NOMO-1 (cell line): ENCODE data around the gene SAMD8.
A peak's percentile ranks its signal among the peaks of the same experiment; 100 is the strongest.
"Not testable (repeated sequence)": the region's sequence is repeated elsewhere in the genome, so short reads cannot be mapped to it uniquely, and the experiment has no call there.

Source experiments
- DNase-seq, 2 experiments: peaks; one replicate each; lab custom pipeline; 2025; ENCODE audit not compliant: unreplicated experiment in 2 of 2; lab: John Stamatoyannopoulos, UW

SAMD8 gene

DNA sequence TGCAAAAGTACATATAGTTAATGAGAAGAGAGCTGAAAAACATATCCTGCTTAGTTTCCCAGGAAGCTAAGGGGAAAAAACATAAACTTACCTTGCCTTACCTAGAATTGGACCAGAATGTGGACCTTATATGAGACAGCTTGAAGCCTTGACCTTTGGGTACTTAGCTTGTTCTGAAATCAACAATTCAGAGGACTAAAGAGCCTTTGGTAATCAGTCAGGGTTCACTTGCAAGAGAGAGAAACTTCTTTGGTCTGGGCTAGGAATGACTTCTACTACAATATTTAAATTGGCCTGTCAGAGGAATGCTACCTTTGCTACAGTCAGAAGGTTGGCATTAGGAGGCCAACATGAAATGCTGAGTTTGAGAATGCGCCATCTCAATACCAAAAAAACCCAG is 24.9 kb downstream of the SAMD8 start:
- DNase-seq = no peak

DNA sequence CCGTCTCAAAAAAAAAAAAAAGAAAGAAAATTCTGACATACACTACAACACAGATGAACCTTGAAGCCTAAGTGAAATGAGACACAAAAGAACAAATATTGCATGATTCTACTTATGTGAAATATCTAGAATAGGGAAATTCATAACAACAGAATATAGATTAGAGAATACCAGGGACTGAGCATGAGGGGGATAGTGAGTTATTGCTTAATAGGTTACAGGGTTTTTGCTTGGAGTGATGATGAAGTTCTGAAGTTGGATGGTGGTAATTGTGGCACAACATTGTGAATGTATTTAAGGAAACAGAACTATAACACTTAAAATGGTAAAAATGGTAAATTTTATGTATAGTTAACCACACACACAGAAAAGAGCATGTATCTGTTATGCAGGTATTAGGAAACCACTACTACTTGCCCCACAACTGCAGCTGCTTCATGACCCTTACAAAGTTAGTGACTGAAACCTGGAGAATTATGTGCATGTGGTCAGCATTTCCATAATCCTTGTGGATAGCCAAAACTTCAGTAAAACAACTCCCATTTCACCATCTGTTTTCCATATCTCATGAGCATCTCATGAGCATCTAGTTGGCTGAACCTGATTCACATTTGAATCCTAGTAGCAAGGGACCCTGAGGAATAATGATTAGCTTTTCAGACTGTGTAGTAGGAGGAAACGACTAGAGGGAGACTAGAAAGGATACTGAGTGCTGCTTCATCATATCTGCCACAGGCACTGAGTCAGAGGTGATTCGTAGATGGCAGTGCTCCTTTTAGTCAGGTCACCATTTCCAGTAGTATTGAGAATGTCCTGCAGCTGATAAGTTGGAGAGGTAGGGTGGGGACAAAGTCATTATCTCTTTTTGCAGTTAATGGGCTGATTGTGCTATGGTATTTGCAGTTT is 26.3 kb downstream of the SAMD8 start:
- peak in 1 of 2 experiments; percentile 27 for DNase-seq

DNA sequence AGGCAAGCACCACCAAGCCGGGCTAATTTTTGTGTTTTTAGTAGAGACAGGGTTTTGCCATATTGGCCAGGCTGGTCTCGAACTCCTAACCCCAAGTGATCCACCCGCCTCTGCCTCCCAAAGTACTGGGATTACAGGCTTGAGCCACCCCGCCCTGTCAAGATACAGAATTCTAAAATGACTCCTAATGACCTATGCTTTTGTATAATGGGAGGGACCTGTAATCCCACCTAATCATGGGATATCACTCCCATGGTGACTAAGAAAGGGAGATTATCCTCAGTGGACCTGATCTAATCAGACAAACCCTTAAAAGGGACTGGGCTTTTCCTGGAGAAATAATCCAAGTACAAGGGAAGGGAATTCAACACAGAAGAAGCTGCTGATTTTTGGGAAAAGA is 28.8 kb downstream of the SAMD8 start:
- no peak for DNase-seq

DNA sequence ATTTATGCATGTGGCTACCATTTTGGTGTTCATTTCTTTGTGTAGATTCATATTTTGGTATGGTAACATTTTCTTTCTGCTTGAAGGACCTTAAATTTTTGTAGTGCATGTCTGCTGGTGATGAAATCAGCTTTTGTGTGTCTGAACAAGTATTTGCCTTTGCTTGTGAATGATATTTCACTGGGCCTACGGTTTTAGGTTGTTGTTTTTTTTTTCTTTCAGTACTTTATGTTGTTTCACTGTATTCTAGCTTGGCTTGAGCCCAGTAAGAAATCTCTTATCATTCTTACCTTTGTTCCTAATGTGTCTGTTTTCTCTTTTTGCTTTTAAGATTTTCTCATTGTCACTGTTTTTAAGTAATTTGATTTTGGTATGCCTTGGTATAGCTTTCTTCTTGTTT is 31.9 kb downstream of the SAMD8 start:
- DNase-seq = no peak

DNA sequence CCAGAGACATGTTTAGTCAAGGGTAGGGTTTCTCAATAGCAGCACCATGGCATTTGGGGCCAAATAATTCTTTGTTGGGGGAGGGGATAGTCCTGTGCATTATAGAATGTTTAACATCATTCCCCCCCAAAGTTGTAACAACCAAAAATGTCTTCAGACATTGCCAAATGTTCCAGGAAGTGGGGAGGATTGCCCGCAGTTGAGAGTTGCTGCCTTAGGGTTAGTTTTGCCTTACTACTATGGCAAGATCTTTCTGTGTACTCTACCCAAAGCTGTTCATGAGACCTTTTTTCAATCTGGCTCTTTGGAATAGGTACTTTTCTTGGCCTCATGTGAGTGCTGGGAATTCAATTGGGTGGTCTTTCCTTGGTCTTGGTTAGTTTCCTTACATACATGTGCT is 34.1 kb downstream of the SAMD8 start:
- DNase-seq = peak in 1 of 2 experiments; percentile 23

DNA sequence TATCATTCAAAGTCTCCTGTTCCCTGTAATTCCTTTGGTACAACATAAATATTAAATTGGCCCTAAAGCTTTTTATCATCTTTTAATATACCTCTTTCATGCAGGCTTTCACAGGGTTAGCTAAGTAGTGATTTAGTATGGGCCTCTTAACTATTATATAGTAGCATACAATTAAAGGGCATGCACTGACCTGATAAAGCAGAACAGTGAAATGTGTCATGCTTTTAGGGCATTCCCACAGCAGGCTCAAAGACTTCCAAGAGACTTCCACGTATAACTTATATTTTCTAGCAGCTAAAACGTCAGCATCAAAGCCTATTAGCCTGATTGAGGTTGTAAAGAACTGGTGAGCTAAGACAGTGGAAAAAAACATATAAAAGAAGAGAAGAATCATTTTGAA is 35.3 kb downstream of the SAMD8 start:
- no peak for DNase-seq

DNA sequence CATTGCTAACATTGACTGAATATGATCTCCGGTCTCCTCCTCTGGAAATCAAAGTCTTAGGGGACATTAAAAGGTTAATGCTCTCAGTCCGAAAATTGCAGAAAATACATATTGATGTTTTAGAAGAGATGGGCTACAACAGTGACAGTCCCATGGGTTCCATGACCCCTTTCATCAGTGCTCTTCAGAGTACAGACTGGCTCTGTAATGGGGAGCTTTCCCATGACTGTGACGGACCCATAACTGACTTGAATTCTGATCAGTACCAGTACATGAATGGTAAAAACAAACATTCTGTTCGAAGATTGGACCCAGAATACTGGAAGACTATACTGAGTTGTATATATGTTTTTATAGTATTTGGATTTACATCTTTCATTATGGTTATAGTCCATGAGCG is 39.2 kb downstream of the SAMD8 start:
- no peak for DNase-seq

DNA sequence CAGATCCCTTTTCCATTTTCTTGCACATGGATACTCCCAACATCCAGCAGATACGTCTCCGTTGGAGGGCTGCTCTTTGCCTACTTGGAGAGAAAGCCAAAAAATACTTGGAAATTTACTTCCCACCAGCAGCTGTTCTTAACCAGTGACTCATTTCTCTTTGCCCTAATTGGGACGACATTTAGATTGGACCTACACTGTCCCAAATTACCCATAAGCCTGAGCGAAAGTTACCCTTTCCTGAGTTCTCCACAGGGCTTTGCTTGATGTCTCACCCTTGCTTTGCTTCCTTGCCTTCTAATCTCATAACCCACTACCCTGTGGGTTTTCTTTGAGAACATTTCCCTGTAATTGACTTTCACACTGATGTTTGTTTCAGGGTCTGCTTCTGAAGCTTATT is 48.1 kb downstream of the SAMD8 start:
- DNase-seq = no peak

DNA sequence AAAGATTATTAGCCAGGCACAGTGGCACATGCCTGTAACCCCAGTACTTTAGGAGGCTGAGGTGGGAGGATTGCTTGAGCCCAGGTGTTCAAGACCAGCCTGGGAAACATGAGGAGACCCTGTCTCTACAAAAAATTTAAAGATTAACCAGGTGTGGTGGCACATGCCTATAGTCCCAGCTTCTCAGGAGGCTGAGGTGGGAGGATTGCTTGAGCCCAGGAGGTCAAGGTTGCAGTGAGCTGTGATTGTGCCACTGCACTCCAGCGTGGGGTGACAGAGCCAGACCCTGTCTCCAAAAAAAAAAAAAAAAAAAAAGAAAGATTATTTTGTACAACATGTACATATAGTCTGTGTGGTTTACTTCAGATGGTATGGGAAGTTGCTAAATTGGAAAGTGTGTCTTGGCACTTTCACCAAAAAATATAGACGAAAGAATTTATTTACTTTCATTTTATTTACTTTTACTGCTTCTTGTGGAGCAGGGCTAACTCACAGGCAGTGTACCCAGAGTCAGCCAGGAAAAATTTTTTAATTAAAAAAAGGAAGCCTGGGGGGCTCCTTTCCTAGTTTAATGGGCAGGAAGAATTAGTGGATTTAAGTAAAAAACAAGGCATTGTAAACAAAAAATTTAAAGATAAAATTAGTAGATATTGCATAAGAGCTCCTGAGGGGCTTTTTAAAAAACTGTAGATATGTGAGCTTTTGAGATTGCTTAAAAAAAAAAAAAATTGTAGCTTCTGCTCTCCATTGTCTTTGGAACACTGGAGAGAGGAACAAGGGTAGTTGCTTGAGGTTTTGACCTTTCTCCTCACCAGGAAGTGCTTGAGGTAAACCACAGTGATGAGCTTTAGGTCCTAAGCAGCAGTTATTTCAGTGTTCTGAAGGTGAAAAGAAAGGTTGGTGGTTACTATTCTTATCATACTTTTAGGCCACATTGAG is 54.5 kb downstream of the SAMD8 start:
- peak; percentile 70 to 96 for DNase-seq

DNA sequence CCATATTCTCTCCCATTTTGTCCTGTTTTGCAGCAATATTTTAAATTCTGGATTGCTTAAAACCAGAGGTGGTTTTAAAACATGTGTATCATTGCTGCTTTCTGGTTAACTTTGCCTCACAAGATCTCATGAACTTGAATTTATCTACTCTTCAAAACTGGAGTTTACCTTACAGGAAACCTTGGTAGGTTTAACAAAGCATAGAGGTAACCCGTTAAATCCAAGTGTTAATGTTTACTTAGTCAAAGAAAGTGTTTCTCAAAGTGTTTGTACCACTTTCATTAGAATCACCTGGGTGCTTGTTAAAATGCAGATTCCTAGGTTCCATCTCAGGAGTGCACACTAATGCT is 55.1 kb downstream of the SAMD8 start:
- DNase-seq = no peak

DNA sequence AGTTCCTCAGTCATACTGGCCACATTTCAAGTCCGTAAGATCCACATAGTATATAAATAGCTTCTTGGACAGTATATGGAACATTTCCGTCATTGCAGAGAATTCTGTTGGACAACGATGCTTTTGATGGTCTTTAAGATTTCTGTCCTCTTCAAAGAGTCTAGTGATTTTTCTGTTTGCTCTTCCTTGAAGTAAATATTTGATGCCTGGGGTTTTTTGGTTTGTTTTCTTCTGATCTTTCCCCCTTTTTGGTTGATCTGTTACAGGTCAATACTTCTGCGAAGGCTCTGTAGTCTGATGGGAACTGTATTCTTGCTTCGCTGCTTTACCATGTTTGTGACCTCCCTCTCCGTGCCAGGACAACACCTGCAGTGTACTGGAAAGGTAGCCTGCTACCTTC is 56.8 kb downstream of the SAMD8 start:
- no peak for DNase-seq

DNA sequence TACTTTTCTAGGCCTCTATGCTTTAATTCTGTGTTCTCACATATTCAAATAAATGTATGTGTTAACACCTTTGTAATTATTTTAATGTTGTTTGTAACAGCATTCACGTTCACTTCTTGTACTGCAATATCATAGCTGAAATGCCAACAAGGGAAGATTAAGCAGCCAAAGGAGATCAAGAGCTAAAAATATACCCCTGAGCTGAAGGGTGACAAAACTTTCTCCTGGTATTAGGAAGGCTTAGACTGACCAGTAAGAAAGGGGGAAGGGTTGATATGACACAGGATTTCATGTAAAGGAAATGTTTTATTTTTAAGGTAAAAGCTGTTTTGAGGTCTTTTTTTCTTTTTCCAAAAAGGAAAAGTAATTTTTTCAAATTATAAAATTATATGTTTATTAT is 58.8 kb downstream of the SAMD8 start:
- DNase-seq = no peak

DNA sequence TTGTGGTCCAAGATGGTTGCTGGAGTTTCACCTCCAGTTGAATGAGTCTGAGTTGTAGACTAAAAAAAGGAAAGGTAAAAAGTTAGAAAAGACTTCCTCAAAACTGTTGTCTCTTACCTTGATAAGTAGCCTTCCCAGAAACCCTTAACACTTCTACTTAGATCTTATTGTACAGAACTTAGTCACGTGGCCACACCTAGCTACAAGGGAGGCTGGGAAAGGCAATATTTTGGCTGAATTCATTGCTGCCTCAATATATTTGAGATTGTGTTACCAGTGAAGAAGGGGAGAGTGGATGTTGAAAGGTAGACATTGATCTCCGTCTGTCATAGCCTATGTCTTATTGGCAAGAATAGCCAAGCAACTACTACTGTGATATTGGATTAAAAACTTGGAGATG is 63.6 kb downstream of the SAMD8 start:
- DNase-seq = no peak

DNA sequence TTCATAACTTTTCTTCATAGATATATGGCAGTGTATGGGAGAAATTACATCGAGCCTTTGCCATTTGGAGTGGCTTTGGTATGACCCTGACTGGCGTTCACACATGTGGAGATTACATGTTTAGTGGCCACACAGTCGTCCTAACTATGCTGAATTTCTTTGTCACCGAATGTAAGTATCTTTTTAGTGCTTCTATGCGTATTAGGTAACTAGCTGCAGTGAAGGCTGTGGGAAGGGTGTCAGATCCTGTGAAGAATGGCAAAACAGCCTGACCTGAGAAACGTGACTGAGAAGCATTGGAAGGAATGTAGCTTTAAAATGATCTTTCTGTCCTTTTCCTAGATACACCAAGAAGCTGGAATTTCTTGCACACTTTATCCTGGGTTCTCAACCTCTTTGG is 64.6 kb downstream of the SAMD8 start:
- no peak for DNase-seq

DNA sequence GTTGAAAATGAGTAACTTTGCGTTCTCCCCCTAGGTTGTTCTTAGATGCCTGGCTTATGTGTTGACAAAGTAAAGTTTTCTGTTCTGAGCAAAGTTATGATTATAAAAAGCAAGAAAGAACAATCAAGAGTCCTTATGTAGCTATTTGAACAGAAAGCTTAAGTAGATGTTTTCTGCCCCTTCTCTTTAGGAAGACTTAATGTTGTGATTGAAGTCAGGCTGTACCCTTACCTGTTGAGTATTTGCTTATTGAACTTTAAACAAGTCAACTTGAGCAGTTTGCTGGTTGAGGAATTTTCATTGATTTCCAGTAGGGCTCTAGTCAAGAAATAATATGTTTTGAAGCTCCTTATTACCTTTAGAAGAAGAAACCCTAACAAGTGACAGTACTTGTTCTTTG is 65.3 kb downstream of the SAMD8 start:
- no peak for DNase-seq

DNA sequence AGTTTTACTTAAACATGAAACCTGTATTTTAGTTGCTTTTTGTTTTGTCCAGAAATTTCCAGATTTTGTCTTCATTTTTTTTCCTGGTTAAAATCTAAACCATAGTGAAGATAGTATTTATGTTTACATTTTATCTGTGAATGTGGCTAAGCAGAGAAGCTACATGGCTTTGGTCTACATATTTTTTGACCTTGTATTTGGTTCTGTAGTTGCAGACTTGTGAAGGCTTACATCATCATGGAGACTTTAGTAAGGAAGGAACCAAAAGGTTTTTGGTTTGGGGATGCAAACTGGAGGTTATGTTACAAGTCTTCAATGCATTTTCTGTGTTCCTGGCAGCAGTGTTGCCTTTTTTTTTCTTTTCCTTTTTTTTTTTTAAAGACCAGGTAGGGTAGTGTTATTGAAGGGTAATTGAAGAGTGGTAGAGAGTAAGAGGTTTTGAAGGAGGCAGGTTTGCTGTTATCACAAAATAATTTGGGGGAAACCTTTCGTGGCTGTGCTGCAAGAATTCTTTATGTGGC is 68.3 kb downstream of the SAMD8 start:
- no peak for DNase-seq

DNA sequence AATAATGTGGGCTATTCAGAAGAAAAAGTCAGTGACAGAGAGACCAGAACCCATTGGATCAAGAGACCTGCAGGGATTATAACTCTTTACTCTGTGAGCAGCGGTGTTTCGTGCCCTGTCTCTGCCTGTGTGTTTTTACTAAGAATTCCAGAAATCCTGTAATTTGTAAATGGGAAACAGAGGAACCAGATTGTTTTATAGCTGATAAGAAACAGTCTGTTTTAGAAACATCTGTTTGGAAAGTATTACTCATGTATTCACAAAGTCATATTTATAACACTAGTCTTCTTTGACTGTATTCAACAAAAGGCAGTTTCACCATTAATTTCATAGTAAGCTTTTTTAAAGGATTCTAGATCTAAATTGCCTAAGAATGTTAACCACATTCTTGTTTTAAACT is 69.1 kb downstream of the SAMD8 start:
- no peak for DNase-seq

DNA sequence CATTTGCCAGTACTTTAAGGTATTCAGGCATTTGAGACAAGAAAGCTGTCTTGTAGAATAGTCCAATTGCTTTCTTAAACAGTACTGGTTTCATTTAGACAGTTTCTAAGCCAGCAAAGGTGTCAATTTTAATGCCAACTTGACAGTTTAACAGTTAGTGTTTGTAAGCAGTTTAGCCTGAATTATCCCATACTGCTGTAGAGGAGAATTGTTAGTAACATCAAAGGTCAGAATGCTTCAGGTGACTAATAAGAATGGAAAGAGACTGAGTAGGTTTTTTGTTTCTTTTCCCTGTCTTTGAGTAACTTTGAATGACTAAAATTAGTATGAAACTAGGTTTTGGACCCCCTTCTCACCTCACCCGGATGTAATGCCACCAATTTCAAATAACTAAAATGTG is 69.6 kb downstream of the SAMD8 start:
- no peak for DNase-seq

DNA sequence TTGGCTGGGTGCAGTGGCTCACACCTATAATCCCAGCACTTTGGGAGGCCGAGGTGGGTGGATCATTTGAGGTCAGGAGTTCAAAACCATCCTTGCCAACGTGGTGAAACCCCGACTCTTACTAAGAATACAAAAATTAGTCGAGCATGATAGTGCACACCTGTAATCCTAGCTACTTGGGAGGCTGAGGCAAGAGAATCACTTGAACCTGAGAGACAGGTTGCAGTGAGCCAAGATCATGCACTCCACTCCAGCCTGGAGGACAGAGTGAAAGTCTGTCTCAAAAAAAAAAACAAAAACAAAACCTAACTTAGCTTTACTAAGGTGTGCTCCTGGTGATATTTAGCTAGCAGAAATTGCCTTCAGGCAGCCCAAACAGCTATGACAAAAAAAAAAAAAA is 74.9 kb downstream of the SAMD8 start:
- DNase-seq = no peak

DNA sequence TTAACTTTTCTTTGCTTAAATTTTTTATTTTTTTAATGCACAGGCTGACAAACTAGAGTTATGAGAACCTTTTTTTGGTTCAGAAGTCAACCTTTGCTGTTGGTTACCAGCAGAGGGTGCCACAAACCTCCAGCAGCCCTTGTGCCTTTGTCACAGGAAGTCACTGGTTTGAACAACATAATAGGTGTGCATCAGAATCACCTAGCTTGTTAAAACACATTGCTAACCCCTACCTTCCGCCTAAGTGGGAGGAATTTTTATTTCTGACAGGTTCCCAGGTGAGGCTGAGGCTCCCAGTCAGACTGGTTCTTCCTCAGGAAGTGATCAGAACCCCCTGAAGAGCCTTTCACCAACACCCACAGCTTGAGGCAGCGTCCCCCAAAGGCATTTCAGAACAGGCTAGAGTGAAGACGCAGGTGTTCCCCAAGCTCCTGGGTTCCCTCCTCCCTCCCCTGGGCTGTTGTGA is 76.5 kb downstream of the SAMD8 start:
- peak; percentile 17 to 29 for DNase-seq

DNA sequence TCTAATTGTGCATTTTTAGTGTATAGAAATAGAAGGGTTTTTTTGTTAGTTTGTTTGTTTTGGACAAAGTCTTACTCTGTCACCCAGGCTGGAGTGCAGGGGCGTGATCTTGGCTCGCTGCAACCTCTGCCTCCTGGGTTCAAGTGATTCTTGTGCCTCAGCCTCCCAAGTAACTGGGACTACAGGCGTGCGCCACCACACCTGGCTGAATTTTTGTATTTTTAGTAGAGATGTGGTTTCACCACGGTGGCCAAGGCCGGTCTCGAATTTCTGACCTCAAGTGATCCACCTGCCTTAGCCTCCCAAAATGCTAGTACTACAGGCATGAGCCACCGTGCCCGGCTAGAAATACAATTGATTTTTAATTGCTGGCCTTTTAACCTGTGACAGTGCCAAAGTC is 77.1 kb downstream of the SAMD8 start:
- DNase-seq = not testable (repeated sequence)
